VCaP (cell line): Measurements from ENCODE around the gene ERCC6.

ENCODE experiments used
- H3K27ac ChIP-seq: fragments of 450-650 bp; 2 replicates; pipeline ENCODE4 v1.5.1; 2017
- TF ChIP-seq, protein P1 (sequence below): fragments of 450-650 bp; conservative IDR thresholded peaks from 2 replicates; pipeline ENCODE4 v1.5.1; 2017; ENCODE audit warnings: mild to moderate bottlenecking, moderate library complexity

Gene ERCC6

GRCh38 chr10:49572594-49573114, 33.7 kb upstream of the ERCC6 start:
- TF ChIP-seq, protein P1, sequence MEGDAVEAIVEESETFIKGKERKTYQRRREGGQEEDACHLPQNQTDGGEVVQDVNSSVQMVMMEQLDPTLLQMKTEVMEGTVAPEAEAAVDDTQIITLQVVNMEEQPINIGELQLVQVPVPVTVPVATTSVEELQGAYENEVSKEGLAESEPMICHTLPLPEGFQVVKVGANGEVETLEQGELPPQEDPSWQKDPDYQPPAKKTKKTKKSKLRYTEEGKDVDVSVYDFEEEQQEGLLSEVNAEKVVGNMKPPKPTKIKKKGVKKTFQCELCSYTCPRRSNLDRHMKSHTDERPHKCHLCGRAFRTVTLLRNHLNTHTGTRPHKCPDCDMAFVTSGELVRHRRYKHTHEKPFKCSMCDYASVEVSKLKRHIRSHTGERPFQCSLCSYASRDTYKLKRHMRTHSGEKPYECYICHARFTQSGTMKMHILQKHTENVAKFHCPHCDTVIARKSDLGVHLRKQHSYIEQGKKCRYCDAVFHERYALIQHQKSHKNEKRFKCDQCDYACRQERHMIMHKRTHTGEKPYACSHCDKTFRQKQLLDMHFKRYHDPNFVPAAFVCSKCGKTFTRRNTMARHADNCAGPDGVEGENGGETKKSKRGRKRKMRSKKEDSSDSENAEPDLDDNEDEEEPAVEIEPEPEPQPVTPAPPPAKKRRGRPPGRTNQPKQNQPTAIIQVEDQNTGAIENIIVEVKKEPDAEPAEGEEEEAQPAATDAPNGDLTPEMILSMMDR, result no peak
- no peak overlapping the region for H3K27ac ChIP-seq

DNA sequence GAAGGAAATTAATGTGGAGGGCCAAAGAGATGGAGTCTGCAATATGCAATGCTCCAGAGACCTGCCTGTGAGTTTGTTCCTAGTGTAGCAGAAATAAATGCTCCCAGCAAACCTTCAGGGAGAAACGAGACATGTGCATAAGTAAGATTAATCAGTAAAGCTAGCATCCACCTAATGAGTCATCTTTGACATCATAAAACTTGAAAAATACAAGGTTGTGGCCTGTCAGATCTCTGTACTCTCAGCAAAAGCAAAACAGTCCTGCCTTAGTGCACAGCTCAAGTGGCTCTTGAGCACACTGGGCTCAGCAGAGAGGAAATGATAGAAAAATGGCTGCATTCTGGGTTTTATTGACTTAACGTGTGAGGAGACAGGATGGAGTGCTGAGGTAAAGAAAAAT, 32.5 kb upstream of the ERCC6 start:
- TF ChIP-seq, protein P1, result no peak
- H3K27ac ChIP-seq, result no peak overlapping the region

DNA sequence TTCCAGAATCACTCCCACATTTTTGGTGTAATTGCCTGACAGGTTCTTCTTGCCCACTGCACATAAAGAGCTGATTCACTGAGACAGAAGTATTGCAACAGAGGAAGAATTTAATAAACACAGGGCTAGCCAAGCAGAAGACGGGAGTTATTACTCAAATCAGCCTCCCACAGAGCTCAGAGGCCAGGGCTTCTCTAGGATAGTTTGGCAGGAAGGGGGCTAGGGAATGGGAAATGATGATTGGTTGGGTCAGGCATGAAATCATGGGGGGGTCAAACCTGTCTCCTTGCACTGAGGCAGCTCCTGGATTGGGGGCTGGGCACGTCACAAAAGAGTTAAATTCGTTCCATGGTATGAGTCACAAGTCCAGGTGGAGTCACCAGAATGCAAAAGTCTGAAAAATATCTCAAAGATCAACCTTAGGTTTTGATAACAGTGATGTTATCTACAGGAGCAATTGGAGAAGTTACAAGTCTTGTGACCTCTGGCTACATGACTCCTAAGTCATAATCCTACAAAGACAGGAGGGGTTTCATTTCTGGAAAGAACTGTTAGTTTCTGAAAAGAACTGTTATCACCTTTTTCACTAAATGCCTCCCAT, 30.2 kb upstream of the ERCC6 start:
- no peak overlapping the region for H3K27ac ChIP-seq
- TF ChIP-seq, protein P1, result no peak

DNA sequence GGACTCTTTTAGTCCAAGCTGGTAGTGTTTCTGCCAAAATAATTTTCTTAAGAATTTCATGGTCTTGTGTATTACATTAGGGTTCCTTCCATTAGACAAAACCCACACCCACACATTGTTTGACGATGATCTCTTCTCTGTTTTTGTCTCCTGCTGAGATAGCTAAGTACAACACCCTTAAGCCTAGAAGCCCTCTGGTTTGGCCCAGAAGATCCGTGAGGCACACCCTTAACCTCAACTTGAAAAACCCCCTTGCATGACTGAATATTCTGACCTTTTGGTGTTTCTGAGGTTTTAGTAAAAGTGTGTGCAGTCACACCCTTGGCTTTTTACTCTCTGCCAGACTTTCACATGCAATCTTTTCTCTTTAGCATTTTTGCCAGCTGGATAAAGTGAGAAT, 29.3 kb upstream of the ERCC6 start:
- H3K27ac ChIP-seq, result no peak overlapping the region
- TF ChIP-seq, protein P1, result no peak

GRCh38 chr10:49567810-49568209, 28.9 kb upstream of the ERCC6 start:
- TF ChIP-seq, protein P1, result no peak
- H3K27ac ChIP-seq, result no peak overlapping the region

DNA sequence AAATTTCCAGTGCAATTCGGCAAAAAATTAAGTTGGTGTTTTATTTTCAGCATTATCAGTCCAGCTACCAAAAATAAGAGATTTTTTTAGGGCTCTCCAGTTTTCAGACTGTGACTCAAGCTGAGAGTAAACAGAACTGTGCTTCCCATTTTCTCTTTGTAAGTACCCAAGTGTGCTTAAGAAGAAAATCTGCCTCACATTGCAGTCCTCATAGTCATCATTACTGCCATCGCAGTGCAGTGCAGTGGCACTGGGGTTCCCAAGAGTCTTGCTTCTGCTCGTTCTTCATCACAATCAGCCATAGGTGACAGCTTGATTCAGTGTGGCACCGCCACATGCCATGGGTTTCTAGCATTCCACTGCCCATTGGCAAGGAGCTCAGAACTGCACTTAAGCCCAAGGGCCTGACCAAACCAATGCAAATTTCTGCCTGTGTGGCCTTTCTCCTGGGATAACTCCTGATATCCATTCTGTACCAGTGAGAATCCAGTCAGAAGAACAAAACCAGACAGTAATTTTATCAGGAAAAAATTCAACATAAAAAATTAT, 25.6 kb upstream of the ERCC6 start:
- no peak overlapping the region for H3K27ac ChIP-seq

GRCh38 chr10:49562893-49563292, 24.0 kb upstream of the ERCC6 start:
- TF ChIP-seq, protein P1, result no peak
- H3K27ac ChIP-seq, result no peak overlapping the region

More for the DNA sequence above, 25.6 kb upstream of the ERCC6 start:
- TF ChIP-seq, protein P1, result no peak
